CD1c-positive myeloid dendritic cell (primary cell): Measurements from ENCODE around the gene LRRC27.

Experiments used
- DNase-seq: peaks from one replicate; pipeline ENCODE4 v3.0.0-alpha.2; 2016; ENCODE audit errors: extremely low spot score

LRRC27 gene

GRCh38 chr10:132427006-132427771 lies 95.2 kb downstream of the LRRC27 start:
- DNase-seq = no peak

DNA sequence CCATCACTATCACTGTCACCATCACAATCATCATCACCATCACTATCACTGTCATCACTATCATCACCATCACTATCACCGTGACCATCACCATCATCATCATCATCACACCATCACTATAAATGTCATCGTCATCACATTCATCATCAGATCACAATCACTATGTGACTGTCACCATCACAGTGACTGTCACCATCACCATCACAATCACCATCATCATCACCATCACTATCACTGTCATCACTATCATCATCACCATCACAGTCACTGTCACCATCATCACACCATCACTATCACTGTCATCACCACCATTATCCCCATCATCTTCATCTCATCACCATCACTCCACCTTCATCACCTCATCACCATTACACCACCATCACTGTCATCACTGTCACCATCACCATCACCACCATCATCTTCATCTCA lies 96.0 kb downstream of the LRRC27 start:
- no peak for DNase-seq

- no peak for DNase-seq
Measured at GRCh38 chr10:132428486-132428995, 96.5 kb downstream of the LRRC27 start.
